Measurements from ENCODE around the gene PARVA. TPM values are rescaled to one million over a fixed set of nuclear protein-coding genes. Genes with fewer than 3 reads are reported as not detected.

PARVA gene
- total RNA-seq, 2 donors from 2014 or later = not detected

- Mint-ChIP-seq H3K4me3 (no peak overlapping the region), H3K4me1 (ENCODE audit: low read depth) (no peaks in the 10 kb centered on the region), H3K9me3 (no peaks in the 10 kb centered on the region), H3K36me3 (ENCODE audit: insufficient read depth in 2 of 2) (no peaks in the 10 kb centered on the region), H3K27ac (no peak overlapping the region), H3K27me3 (ENCODE audit: low read depth) (no peaks in the 10 kb centered on the region)
- no peak for DNase-seq
- ATAC-seq (replicated peaks in 1 of 2) = no peak
These were observed 168.8 kb downstream of the PARVA start for GRCh38 chr11:12546122-12546521.

DNA sequence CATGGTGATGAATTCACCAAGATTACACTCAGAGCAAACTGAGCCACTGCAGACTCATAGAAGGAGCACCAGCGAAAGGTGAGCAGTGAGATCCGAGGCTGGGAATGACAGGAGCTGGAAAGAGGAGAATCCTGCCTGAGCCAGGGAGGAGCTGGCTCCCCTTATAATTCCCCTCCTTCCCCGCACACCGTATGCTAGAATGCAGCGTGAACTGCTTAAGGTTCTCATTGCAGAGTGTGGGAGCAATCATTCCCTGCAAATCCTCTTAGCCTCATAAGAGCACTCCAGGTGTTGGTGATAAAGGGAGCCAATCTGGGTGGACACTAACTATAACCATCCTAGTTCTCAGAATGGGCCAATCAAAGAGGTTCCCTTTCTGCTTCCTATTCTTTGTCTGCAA is 169.3 kb downstream of the PARVA start:
- Mint-ChIP-seq H3K4me1 (ENCODE audit: low read depth) (no peaks in the 10 kb centered on the region), H3K27me3 (ENCODE audit: low read depth) (no peaks in the 10 kb centered on the region), H3K27ac (no peak overlapping the region), H3K9me3 (no peaks in the 10 kb centered on the region), H3K36me3 (ENCODE audit: insufficient read depth in 2 of 2) (no peaks in the 10 kb centered on the region), H3K4me3 (no peak overlapping the region)
- ATAC-seq (replicated peaks in 1 of 2) (no peak), DNase-seq (no peak)

GRCh38 chr11:12547953-12548650 is 170.7 kb downstream of the PARVA start:
- H3K4me3 Mint-ChIP-seq = no peak overlapping the region
- no peaks in the 10 kb centered on the region for H3K36me3 Mint-ChIP-seq (ENCODE audit: insufficient read depth in 2 of 2)
- no peak for DNase-seq
- H3K4me1 Mint-ChIP-seq (ENCODE audit: low read depth) = no peaks in the 10 kb centered on the region
- no peaks in the 10 kb centered on the region for H3K9me3 Mint-ChIP-seq
- H3K27ac Mint-ChIP-seq = no peak overlapping the region
- no peak for ATAC-seq (replicated peaks in 1 of 2)
- H3K27me3 Mint-ChIP-seq (ENCODE audit: low read depth) = no peaks in the 10 kb centered on the region

GRCh38 chr11:12552692-12553091 is 175.3 kb downstream of the PARVA start:
- DNase-seq (no peak), ATAC-seq (replicated peaks in 1 of 2) (no peak)
- Mint-ChIP-seq H3K27me3 (ENCODE audit: low read depth) (no peaks in the 10 kb centered on the region), H3K36me3 (ENCODE audit: insufficient read depth in 2 of 2) (no peaks in the 10 kb centered on the region), H3K4me1 (ENCODE audit: low read depth) (no peaks in the 10 kb centered on the region), H3K9me3 (no peaks in the 10 kb centered on the region), H3K4me3 (no peak overlapping the region), H3K27ac (no peak overlapping the region)

DNA sequence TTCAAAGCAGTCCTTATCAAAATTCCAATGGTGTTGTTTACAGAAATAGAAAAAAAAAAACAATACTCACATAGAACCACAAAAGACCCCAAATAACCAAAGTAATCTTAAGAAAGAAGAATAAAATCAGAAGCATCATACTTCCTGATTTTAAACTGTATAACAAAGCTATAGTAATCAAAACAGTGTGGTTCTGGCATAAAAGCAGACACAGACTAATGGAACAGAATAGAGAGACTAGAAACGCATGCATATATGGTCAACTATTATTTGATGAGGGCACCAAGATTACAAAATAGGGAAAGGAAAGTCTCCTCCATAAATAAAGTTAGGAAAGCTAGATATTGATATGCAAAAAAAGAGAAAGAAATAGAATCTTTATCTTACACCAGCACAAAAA is 176.8 kb downstream of the PARVA start:
- Mint-ChIP-seq H3K4me3 (no peak overlapping the region), H3K4me1 (ENCODE audit: low read depth) (no peaks in the 10 kb centered on the region), H3K27ac (no peak overlapping the region), H3K36me3 (ENCODE audit: insufficient read depth in 2 of 2) (no peaks in the 10 kb centered on the region), H3K27me3 (ENCODE audit: low read depth) (no peaks in the 10 kb centered on the region), H3K9me3 (no peaks in the 10 kb centered on the region)
- ATAC-seq (replicated peaks in 1 of 2) (no peak), DNase-seq (no peak)

DNA sequence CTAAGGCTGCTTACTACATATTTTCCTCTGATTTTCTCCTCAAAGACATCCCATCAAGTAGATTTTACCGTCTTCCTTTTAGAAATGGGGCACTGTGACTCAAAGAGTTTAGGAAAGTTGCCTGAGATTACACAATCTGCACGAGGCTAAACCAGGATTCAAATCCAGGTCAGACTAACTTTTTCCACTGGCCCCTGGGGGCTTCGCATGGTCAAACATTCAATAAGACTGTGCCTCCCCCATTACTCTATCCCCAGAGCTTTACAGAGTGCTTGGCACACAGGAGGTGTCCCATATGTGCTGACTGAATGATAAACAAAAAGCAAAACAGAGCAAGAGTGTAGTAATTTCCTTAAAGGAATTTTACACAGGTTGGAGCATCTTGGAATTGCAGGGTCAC is 178.8 kb downstream of the PARVA start:
- ATAC-seq (replicated peaks in 1 of 2) (no peak), DNase-seq (no peak)
- peaks cover 12% of the 10 kb centered on the region for H3K27me3 Mint-ChIP-seq (ENCODE audit: low read depth)
- H3K27ac Mint-ChIP-seq = no peak overlapping the region
- no peaks in the 10 kb centered on the region for H3K36me3 Mint-ChIP-seq (ENCODE audit: insufficient read depth in 2 of 2)
- H3K9me3 Mint-ChIP-seq = no peaks in the 10 kb centered on the region
- no peak overlapping the region for H3K4me3 Mint-ChIP-seq
- no peaks in the 10 kb centered on the region for H3K4me1 Mint-ChIP-seq (ENCODE audit: low read depth)

- Mint-ChIP-seq H3K4me3 (no peak overlapping the region), H3K27ac (no peak overlapping the region), H3K27me3 (ENCODE audit: low read depth) (peaks cover 12% of the 10 kb centered on the region), H3K36me3 (ENCODE audit: insufficient read depth in 2 of 2) (no peaks in the 10 kb centered on the region), H3K9me3 (no peaks in the 10 kb centered on the region), H3K4me1 (ENCODE audit: low read depth) (no peaks in the 10 kb centered on the region)
- DNase-seq (no peak), ATAC-seq (replicated peaks in 1 of 2) (no peak)
These were observed 179.5 kb downstream of the PARVA start for GRCh38 chr11:12556788-12557384.

- peaks cover 19% of the 10 kb centered on the region for H3K27me3 Mint-ChIP-seq (ENCODE audit: low read depth)
- H3K9me3 Mint-ChIP-seq = no peaks in the 10 kb centered on the region
- no peak overlapping the region for H3K4me3 Mint-ChIP-seq
- no peak for DNase-seq
- H3K27ac Mint-ChIP-seq = no peak overlapping the region
- H3K4me1 Mint-ChIP-seq (ENCODE audit: low read depth) = no peaks in the 10 kb centered on the region
- no peak for ATAC-seq (replicated peaks in 1 of 2)
- H3K36me3 Mint-ChIP-seq (ENCODE audit: insufficient read depth in 2 of 2) = no peaks in the 10 kb centered on the region
These were observed 181.6 kb downstream of the PARVA start for GRCh38 chr11:12559011-12559410.

DNA sequence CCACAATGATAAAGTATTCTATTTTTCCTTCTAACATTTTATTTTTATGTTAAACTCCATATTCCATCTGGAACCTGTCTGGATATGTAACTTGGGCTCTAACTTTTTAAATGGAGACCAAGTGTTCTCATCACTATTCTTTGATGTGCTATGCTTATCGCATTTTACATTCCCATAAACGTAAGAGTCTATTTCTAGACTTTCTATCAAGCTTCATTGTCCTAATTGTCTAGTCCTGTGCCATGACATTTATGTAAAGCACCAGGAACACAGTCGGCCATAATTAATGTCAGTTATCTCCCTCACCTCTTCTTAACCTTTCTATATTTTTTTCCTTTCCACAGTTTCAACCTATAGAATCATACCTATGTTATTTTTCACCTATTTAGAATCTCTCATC is 183.0 kb downstream of the PARVA start:
- no peak for ATAC-seq (replicated peaks in 1 of 2)
- H3K4me3 Mint-ChIP-seq = no peak overlapping the region
- H3K27me3 Mint-ChIP-seq (ENCODE audit: low read depth) = peaks cover 19% of the 10 kb centered on the region
- H3K36me3 Mint-ChIP-seq (ENCODE audit: insufficient read depth in 2 of 2) = no peaks in the 10 kb centered on the region
- H3K4me1 Mint-ChIP-seq (ENCODE audit: low read depth) = no peaks in the 10 kb centered on the region
- no peak overlapping the region for H3K27ac Mint-ChIP-seq
- no peak for DNase-seq
- H3K9me3 Mint-ChIP-seq = no peaks in the 10 kb centered on the region

GRCh38 chr11:12560861-12561260 is 183.5 kb downstream of the PARVA start:
- Mint-ChIP-seq H3K27ac (no peak overlapping the region), H3K4me1 (ENCODE audit: low read depth) (no peaks in the 10 kb centered on the region), H3K4me3 (no peak overlapping the region), H3K36me3 (ENCODE audit: insufficient read depth in 2 of 2) (no peaks in the 10 kb centered on the region), H3K9me3 (no peaks in the 10 kb centered on the region), H3K27me3 (ENCODE audit: low read depth) (peaks cover 20% of the 10 kb centered on the region)
- no peak for DNase-seq
- no peak for ATAC-seq (replicated peaks in 1 of 2)

- no peaks in the 10 kb centered on the region for H3K36me3 Mint-ChIP-seq (ENCODE audit: insufficient read depth in 2 of 2)
- peaks cover 30% of the 10 kb centered on the region for H3K27me3 Mint-ChIP-seq (ENCODE audit: low read depth)
- H3K9me3 Mint-ChIP-seq = no peaks in the 10 kb centered on the region
- ATAC-seq (replicated peaks in 1 of 2) = no peak
- H3K4me3 Mint-ChIP-seq = no peak overlapping the region
- DNase-seq = no peak
- H3K27ac Mint-ChIP-seq = no peak overlapping the region
- no peaks in the 10 kb centered on the region for H3K4me1 Mint-ChIP-seq (ENCODE audit: low read depth)
These were observed 186.6 kb downstream of the PARVA start for GRCh38 chr11:12564012-12564411.

DNA sequence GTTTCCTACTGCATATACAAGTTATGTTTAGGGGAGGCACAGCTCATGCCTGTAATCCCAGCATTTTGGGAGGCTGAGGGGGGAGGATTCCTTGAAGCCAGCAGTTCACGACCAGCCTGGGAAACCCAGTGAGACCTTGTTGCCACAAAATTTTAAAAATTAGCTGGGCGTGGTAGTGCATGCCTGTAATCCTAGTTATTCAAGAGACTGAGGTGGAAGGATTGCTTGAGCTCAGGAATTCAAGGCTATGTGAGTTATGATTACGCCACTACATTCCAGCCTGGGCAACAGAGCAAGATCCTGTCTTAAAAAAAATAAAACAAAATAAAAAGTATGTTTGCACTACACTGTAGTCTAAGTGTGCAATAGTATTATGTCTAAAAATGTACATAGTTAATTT is 188.0 kb downstream of the PARVA start:
- DNase-seq (no peak), ATAC-seq (replicated peaks in 1 of 2) (no peak)
- H3K4me3 Mint-ChIP-seq = no peak overlapping the region
- no peaks in the 10 kb centered on the region for H3K9me3 Mint-ChIP-seq
- no peaks in the 10 kb centered on the region for H3K36me3 Mint-ChIP-seq (ENCODE audit: insufficient read depth in 2 of 2)
- H3K4me1 Mint-ChIP-seq (ENCODE audit: low read depth) = no peaks in the 10 kb centered on the region
- peaks cover 25% of the 10 kb centered on the region for H3K27me3 Mint-ChIP-seq (ENCODE audit: low read depth)
- no peak overlapping the region for H3K27ac Mint-ChIP-seq

DNA sequence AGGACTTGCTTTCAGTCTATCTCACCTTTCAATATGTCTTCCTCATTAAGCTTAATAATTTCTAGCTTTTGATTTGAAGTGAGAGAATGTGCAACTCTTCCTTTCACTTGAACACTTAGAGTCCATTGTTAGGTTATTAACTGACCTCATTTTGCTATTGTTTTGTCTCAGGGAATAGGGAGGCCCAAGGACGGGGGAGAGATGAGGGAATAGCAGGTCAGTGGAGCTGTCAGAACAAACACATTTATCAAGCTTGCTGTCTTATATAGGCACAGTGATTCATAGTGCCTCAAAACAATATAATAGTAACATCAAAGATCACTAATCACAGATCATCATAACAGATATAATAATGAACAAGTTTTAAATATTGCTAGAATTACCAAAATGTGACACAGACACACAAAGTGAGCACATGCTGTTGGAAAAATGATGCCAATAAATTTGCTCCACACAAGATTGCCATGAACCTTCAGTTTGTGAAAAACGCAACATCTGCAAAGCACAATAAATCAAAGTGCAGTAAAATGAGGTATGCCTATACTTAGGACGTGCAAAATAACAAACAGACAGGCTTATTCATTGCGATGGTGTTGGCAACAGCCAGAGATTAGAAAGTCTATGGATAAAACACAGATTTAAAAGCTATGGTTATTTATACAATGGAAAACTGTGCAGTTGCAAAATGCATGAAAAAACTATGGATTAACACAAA is 190.5 kb downstream of the PARVA start:
- no peak overlapping the region for H3K27ac Mint-ChIP-seq
- peaks cover 24% of the 10 kb centered on the region for H3K27me3 Mint-ChIP-seq (ENCODE audit: low read depth)
- no peak overlapping the region for H3K4me3 Mint-ChIP-seq
- H3K9me3 Mint-ChIP-seq = no peaks in the 10 kb centered on the region
- H3K4me1 Mint-ChIP-seq (ENCODE audit: low read depth) = no peaks in the 10 kb centered on the region
- DNase-seq = no peak
- H3K36me3 Mint-ChIP-seq (ENCODE audit: insufficient read depth in 2 of 2) = peaks cover 0 to 2% of the 10 kb centered on the region in 2 donors
- ATAC-seq (replicated peaks in 1 of 2) = no peak

Measured in activated T-cell treated with anti-CD3 and anti-CD28 coated beads, Interleukin-2, amount 50 U/mL, for 72 hours (primary cell).